Duodenal mucosa (tissue), 2 donors: Measurements from ENCODE around the gene ARF6.
A peak's percentile ranks its signal among the peaks of the same experiment; 100 is the strongest.

Experiments
- H3K27ac ChIP-seq: one replicate; pipeline ENCODE4 v1.7.0; 2013; ENCODE audit warnings: low read depth, low read length
- H3K27me3 ChIP-seq, 2 donors: one replicate each; pipeline ENCODE4 v1.7.0; 2013; ENCODE audit warnings: low read length in 2 of 2, control low read depth in 1 of 2; ENCODE audit not compliant: insufficient read depth in 2 of 2, control insufficient read depth in 1 of 2
- H3K36me3 ChIP-seq, 2 donors: one replicate each; pipeline ENCODE4 v1.7.0; 2013; ENCODE audit warnings: low read length in 2 of 2, control low read depth in 1 of 2; ENCODE audit not compliant: insufficient read depth in 2 of 2, control insufficient read depth in 1 of 2
- H3K4me1 ChIP-seq, 2 donors: one replicate each; pipeline ENCODE4 v1.7.0; 2013; ENCODE audit warnings: low read length in 2 of 2, control low read depth in 1 of 2; ENCODE audit not compliant: insufficient read depth in 2 of 2, control insufficient read depth in 1 of 2
- H3K4me3 ChIP-seq, 2 donors: one replicate each; pipeline ENCODE4 v1.7.0; 2013; ENCODE audit warnings: low read length in 2 of 2, low read depth in 1 of 2
- H3K9ac ChIP-seq, 2 donors: one replicate each; pipeline ENCODE4 v1.7.0; 2013; ENCODE audit warnings: low read length in 2 of 2, low read depth in 1 of 2
- H3K9me3 ChIP-seq, 2 donors: one replicate each; pipeline ENCODE4 v1.7.0; 2013; ENCODE audit warnings: low read length in 2 of 2, control low read depth in 1 of 2; ENCODE audit not compliant: control insufficient read depth in 1 of 2

ARF6 gene

GRCh38 chr14:49876563-49877127 is 16.2 kb upstream of the ARF6 start:
- Histone ChIP-seq H3K9me3 (no peaks in the 10 kb centered on the region), H3K36me3 (no peaks in the 10 kb centered on the region), H3K4me3 (no peak overlapping the region), H3K9ac (no peak overlapping the region), H3K27me3 (no peaks in the 10 kb centered on the region), H3K27ac (no peak overlapping the region), H3K4me1 (peaks cover 0 to 11% of the 10 kb centered on the region in 2 donors)

- H3K27me3 ChIP-seq: no peaks in the 10 kb centered on the region
- H3K4me3 ChIP-seq: no peak overlapping the region
- H3K9me3 ChIP-seq: no peaks in the 10 kb centered on the region
- no peak overlapping the region for H3K27ac ChIP-seq
- peak overlapping the region in 1 of 2 donors; percentile 25 for H3K9ac ChIP-seq
- peaks cover 0 to 11% of the 10 kb centered on the region in 2 donors for H3K4me1 ChIP-seq
- H3K36me3 ChIP-seq: no peaks in the 10 kb centered on the region
Observed at GRCh38 chr14:49879646-49880204, 13.2 kb upstream of the ARF6 start.

- H3K9me3 ChIP-seq: no peaks in the 10 kb centered on the region
- H3K27me3 ChIP-seq: no peaks in the 10 kb centered on the region
- no peak overlapping the region for H3K27ac ChIP-seq
- no peak overlapping the region for H3K4me3 ChIP-seq
- H3K9ac ChIP-seq: no peak overlapping the region
- H3K4me1 ChIP-seq: peaks cover 0 to 11% of the 10 kb centered on the region in 2 donors
- no peaks in the 10 kb centered on the region for H3K36me3 ChIP-seq
Observed at GRCh38 chr14:49880267-49881064, 12.4 kb upstream of the ARF6 start.

- Histone ChIP-seq H3K4me1 (peaks cover 0 to 11% of the 10 kb centered on the region in 2 donors), H3K9me3 (no peaks in the 10 kb centered on the region), H3K4me3 (no peak overlapping the region), H3K27me3 (no peaks in the 10 kb centered on the region), H3K27ac (no peak overlapping the region), H3K9ac (no peak overlapping the region), H3K36me3 (no peaks in the 10 kb centered on the region)
Observed at GRCh38 chr14:49881350-49882001, 11.4 kb upstream of the ARF6 start.

- Histone ChIP-seq H3K4me3 (no peak overlapping the region), H3K27me3 (no peaks in the 10 kb centered on the region), H3K36me3 (no peaks in the 10 kb centered on the region), H3K9ac (no peak overlapping the region), H3K27ac (no peak overlapping the region), H3K9me3 (no peaks in the 10 kb centered on the region), H3K4me1 (peaks cover 0 to 11% of the 10 kb centered on the region in 2 donors)
Observed at GRCh38 chr14:49882826-49883694, 9.8 kb upstream of the ARF6 start.

- Histone ChIP-seq H3K4me1 (peaks cover 0 to under 1% of the 10 kb centered on the region in 2 donors), H3K4me3 (no peak overlapping the region), H3K9ac (no peak overlapping the region), H3K27me3 (no peaks in the 10 kb centered on the region), H3K9me3 (no peaks in the 10 kb centered on the region), H3K27ac (no peak overlapping the region), H3K36me3 (no peaks in the 10 kb centered on the region)
Observed at GRCh38 chr14:49886523-49886922, 6.4 kb upstream of the ARF6 start.

- Histone ChIP-seq H3K36me3 (no peaks in the 10 kb centered on the region), H3K9me3 (no peaks in the 10 kb centered on the region), H3K4me3 (no peak overlapping the region), H3K27me3 (no peaks in the 10 kb centered on the region), H3K9ac (no peak overlapping the region), H3K4me1 (peaks cover 0 to 7% of the 10 kb centered on the region in 2 donors), H3K27ac (no peak overlapping the region)
Observed at GRCh38 chr14:49888293-49888692, 4.6 kb upstream of the ARF6 start.

GRCh38 chr14:49892301-49892635 is 614 bp upstream of the ARF6 start:
- Histone ChIP-seq H3K4me3 (peak overlapping the region; percentile 66 to 80), H3K9ac (peak overlapping the region; percentile 86 to 91), H3K9me3 (no peaks in the 10 kb centered on the region), H3K4me1 (peaks cover 5 to 17% of the 10 kb centered on the region in 2 donors), H3K27ac (peak overlapping the region; percentile 100), H3K36me3 (peaks cover 8 to 11% of the 10 kb centered on the region in 2 donors), H3K27me3 (no peaks in the 10 kb centered on the region)

- Histone ChIP-seq H3K27me3 (no peaks in the 10 kb centered on the region), H3K4me3 (peak overlapping the region; percentile 66 to 97), H3K4me1 (peaks cover 16 to 28% of the 10 kb centered on the region in 2 donors), H3K9me3 (no peaks in the 10 kb centered on the region), H3K27ac (peak overlapping the region; percentile 100), H3K9ac (peak overlapping the region; percentile 91 to 99), H3K36me3 (peaks cover 8 to 11% of the 10 kb centered on the region in 2 donors)
Observed at GRCh38 chr14:49893309-49894213, 679 bp downstream of the ARF6 start.
